ENCODE measurements around the gene CCER1. TPM values are rescaled to one million over a fixed set of nuclear protein-coding genes. Genes with fewer than 3 reads are reported as not detected.

The CCER1 gene
- total and polyA plus RNA-seq, 2 experiments from 2014 or later: not detected

DNA sequence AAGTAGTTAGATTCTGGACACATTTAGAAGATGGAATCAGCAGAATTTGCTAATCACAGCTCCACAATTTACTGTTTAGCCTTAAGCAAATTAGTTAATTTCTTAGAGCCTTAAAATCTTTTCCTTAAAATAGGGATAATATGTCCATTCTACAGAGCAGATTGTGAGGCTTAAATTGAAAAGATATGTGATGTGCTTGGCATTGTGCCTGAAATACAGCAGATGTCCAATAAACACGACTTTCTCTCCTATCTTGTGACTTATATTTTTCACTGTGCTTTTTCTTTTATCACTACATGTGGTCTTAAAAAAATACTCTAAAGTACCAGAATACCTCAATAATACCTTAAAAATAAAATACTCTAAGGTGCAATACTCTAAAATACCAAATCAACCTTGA, 30.6 kb downstream of the CCER1 start:
- no peak for ATAC-seq
- Histone ChIP-seq H3F3A (replicated peaks; ENCODE audit: low read depth) (no peaks in the 10 kb centered on the region), H3K79me2 (replicated peaks; ENCODE audit: insufficient read depth) (no peaks in the 10 kb centered on the region), H3K27ac (ENCODE audit: low read depth) (no peak overlapping the region), H3K36me3 (ENCODE audit: insufficient read depth) (no peaks in the 10 kb centered on the region), H3K4me1 (ENCODE audit: insufficient read depth) (no peaks in the 10 kb centered on the region), H3K4me3 (no peak overlapping the region), H3K27me3 (ENCODE audit: insufficient read depth) (no peaks in the 10 kb centered on the region), H2AFZ (no peak overlapping the region), H3K4me2 (no peak overlapping the region), H4K20me1 (replicated peaks; ENCODE audit: insufficient read depth) (no peaks in the 10 kb centered on the region), H3K9me2 (ENCODE audit: insufficient read depth) (no peaks in the 10 kb centered on the region)
- no peak for TF ChIP-seq ZNF114 (CRISPR knock-in tag; IDR thresholded peaks at IDR 0.05)
- TF ChIP-seq, protein P1, sequence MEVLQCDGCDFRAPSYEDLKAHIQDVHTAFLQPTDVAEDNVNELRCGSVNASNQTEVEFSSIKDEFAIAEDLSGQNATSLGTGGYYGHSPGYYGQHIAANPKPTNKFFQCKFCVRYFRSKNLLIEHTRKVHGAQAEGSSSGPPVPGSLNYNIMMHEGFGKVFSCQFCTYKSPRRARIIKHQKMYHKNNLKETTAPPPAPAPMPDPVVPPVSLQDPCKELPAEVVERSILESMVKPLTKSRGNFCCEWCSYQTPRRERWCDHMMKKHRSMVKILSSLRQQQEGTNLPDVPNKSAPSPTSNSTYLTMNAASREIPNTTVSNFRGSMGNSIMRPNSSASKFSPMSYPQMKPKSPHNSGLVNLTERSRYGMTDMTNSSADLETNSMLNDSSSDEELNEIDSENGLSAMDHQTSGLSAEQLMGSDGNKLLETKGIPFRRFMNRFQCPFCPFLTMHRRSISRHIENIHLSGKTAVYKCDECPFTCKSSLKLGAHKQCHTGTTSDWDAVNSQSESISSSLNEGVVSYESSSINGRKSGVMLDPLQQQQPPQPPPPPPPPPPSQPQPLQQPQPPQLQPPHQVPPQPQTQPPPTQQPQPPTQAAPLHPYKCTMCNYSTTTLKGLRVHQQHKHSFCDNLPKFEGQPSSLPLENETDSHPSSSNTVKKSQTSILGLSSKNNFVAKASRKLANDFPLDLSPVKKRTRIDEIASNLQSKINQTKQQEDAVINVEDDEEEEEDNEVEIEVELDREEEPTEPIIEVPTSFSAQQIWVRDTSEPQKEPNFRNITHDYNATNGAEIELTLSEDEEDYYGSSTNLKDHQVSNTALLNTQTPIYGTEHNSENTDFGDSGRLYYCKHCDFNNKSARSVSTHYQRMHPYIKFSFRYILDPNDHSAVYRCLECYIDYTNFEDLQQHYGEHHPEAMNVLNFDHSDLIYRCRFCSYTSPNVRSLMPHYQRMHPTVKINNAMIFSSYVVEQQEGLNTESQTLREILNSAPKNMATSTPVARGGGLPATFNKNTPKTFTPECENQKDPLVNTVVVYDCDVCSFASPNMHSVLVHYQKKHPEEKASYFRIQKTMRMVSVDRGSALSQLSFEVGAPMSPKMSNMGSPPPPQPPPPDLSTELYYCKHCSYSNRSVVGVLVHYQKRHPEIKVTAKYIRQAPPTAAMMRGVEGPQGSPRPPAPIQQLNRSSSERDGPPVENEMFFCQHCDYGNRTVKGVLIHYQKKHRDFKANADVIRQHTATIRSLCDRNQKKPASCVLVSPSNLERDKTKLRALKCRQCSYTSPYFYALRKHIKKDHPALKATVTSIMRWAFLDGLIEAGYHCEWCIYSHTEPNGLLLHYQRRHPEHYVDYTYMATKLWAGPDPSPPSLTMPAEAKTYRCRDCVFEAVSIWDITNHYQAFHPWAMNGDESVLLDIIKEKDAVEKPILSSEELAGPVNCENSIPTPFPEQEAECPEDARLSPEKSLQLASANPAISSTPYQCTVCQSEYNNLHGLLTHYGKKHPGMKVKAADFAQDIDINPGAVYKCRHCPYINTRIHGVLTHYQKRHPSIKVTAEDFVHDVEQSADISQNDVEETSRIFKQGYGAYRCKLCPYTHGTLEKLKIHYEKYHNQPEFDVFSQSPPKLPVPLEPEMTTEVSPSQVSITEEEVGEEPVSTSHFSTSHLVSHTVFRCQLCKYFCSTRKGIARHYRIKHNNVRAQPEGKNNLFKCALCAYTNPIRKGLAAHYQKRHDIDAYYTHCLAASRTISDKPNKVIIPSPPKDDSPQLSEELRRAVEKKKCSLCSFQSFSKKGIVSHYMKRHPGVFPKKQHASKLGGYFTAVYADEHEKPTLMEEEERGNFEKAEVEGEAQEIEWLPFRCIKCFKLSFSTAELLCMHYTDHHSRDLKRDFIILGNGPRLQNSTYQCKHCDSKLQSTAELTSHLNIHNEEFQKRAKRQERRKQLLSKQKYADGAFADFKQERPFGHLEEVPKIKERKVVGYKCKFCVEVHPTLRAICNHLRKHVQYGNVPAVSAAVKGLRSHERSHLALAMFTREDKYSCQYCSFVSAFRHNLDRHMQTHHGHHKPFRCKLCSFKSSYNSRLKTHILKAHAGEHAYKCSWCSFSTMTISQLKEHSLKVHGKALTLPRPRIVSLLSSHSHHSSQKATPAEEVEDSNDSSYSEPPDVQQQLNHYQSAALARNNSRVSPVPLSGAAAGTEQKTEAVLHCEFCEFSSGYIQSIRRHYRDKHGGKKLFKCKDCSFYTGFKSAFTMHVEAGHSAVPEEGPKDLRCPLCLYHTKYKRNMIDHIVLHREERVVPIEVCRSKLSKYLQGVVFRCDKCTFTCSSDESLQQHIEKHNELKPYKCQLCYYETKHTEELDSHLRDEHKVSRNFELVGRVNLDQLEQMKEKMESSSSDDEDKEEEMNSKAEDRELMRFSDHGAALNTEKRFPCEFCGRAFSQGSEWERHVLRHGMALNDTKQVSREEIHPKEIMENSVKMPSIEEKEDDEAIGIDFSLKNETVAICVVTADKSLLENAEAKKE (CRISPR knock-in tag; IDR thresholded peaks at IDR 0.05): no peak
- no peak for TF ChIP-seq EZH2phosphoT487 (IDR thresholded peaks at IDR 0.05; ENCODE audit: unreplicated experiment)
- TF ChIP-seq EZH2 (IDR thresholded peaks at IDR 0.05; ENCODE audit: low read depth, unreplicated experiment): no peak
- no peak for DNase-seq (ENCODE audit: low spot score)
- Mint-ChIP-seq H3K4me1 (no peaks in the 10 kb centered on the region), H3K9me3 (peaks cover 6% of the 10 kb centered on the region), H3K27ac (no peak overlapping the region), H3K27me3 (ENCODE audit: insufficient read depth, low read depth, poor library complexity) (no peaks in the 10 kb centered on the region), H3K4me3 (no peak overlapping the region), H3K36me3 (ENCODE audit: low read depth) (0 out of 3 replicates have a peak, but pooled peaks cover 3% of the 10 kb centered on the region)

DNA sequence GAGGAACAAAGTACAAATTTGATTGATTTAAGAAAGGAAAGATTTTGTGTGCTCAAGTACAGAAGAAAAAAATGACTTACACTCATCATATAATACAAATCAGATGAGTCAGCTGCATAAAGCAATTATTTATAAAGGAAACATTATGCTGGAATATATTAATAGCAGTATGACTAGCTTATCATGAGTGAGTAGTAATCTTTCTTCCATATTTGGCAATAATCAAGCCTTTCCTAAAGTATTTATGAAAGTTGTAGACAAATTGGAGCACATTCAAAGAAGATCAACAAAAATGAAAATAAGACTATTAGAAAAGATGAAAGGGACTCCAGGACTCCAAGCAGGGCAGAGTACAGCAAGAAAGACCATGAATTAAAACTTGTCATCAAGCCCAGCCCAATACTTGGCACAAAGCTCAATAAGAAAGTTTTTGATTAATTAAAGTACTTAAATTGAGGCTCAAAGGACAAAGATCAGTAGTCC, 32.8 kb downstream of the CCER1 start:
- Histone ChIP-seq H3K36me3 (ENCODE audit: insufficient read depth) (no peaks in the 10 kb centered on the region), H3F3A (replicated peaks; ENCODE audit: low read depth) (no peaks in the 10 kb centered on the region), H3K4me2 (no peak overlapping the region), H3K4me3 (no peak overlapping the region), H2AFZ (no peak overlapping the region), H3K27ac (ENCODE audit: low read depth) (no peak overlapping the region), H3K4me1 (ENCODE audit: insufficient read depth) (peaks cover 5% of the 10 kb centered on the region; the same call in 1 of the 2 replicates), H3K9me2 (ENCODE audit: insufficient read depth) (no peaks in the 10 kb centered on the region), H4K20me1 (replicated peaks; ENCODE audit: insufficient read depth) (no peaks in the 10 kb centered on the region), H3K27me3 (ENCODE audit: insufficient read depth) (no peaks in the 10 kb centered on the region), H3K79me2 (replicated peaks; ENCODE audit: insufficient read depth) (no peaks in the 10 kb centered on the region)
- ATAC-seq (no peak), DNase-seq (ENCODE audit: low spot score) (no peak)
- Mint-ChIP-seq H3K4me1 (peaks cover 6% of the 10 kb centered on the region; the same call in 2 of the 3 replicates), H3K9me3 (no peaks in the 10 kb centered on the region; the same call in 2 of the 3 replicates), H3K27me3 (ENCODE audit: insufficient read depth, low read depth, poor library complexity) (no peaks in the 10 kb centered on the region), H3K27ac (no peak overlapping the region), H3K36me3 (ENCODE audit: low read depth) (no peaks in the 10 kb centered on the region), H3K4me3 (no peak overlapping the region)
- TF ChIP-seq, protein P2, sequence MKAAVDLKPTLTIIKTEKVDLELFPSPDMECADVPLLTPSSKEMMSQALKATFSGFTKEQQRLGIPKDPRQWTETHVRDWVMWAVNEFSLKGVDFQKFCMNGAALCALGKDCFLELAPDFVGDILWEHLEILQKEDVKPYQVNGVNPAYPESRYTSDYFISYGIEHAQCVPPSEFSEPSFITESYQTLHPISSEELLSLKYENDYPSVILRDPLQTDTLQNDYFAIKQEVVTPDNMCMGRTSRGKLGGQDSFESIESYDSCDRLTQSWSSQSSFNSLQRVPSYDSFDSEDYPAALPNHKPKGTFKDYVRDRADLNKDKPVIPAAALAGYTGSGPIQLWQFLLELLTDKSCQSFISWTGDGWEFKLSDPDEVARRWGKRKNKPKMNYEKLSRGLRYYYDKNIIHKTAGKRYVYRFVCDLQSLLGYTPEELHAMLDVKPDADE (IDR thresholded peaks at IDR 0.05): no peak
- TF ChIP-seq ZNF331 (CRISPR knock-in tag; IDR thresholded peaks at IDR 0.05; ENCODE audit: low read depth): no peak
- no peak for TF ChIP-seq JUNB (IDR thresholded peaks at IDR 0.05; ENCODE audit: unreplicated experiment)
- no peak for TF ChIP-seq EZH2 (IDR thresholded peaks at IDR 0.05; ENCODE audit: low read depth, unreplicated experiment)
- TF ChIP-seq CREB1 (CRISPR knock-in tag; IDR thresholded peaks at IDR 0.05; ENCODE audit: low read depth): no peak
- no peak for TF ChIP-seq POLR2AphosphoS5 (IDR thresholded peaks at IDR 0.05; ENCODE audit: low read depth)
- TF ChIP-seq, protein P3, sequence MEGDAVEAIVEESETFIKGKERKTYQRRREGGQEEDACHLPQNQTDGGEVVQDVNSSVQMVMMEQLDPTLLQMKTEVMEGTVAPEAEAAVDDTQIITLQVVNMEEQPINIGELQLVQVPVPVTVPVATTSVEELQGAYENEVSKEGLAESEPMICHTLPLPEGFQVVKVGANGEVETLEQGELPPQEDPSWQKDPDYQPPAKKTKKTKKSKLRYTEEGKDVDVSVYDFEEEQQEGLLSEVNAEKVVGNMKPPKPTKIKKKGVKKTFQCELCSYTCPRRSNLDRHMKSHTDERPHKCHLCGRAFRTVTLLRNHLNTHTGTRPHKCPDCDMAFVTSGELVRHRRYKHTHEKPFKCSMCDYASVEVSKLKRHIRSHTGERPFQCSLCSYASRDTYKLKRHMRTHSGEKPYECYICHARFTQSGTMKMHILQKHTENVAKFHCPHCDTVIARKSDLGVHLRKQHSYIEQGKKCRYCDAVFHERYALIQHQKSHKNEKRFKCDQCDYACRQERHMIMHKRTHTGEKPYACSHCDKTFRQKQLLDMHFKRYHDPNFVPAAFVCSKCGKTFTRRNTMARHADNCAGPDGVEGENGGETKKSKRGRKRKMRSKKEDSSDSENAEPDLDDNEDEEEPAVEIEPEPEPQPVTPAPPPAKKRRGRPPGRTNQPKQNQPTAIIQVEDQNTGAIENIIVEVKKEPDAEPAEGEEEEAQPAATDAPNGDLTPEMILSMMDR (conservative IDR thresholded peaks at IDR 0.05; ENCODE audit: low read depth in 2 of 2): no peak
